HCEC 1CT (cell line): Measurements from ENCODE around the gene RBL2.
"Not testable (repeated sequence)": the region's sequence is repeated elsewhere in the genome, so short reads cannot be mapped to it uniquely, and the experiment has no call there.

ENCODE experiments used
- DNase-seq: peaks from one replicate; pipeline ENCODE4 v3.0.0-alpha.2; 2017

Gene RBL2

DNA sequence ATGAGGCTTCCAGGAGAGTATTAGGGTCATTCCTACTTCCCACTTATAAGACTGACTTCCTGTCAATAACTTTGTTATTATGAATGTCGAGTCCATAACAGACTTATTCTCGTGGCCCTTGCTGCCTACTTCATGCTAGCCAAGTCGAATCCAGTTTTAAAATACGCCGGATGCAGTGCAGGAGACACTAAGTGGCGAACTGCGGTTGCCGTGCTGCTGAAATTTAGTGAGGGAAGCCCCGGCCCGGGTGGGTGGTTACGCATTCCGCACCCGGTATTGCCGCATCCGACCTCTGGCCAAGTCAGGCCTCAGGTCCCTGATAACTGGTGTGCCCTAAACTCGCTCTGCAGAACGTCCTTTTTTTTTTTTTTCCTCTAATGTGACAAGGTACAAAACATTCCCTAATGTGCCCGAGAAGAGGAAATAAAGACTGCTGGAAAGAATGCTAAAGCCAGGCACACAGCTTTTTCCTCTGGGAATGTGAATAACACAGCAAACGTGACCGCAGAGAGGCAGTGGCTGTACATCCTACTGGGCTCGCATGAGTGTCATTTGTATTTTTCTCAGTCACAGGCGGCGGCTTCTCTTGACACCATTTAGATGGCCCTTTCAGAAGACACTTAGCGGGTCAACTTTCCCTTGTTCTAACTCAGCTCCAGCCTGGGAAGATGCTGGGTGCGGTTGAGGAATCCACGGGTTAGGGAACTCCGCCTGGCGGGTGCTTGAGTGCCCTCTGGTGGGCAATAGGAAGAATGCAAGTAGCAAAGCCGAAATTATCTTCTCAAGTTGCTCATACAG lies 75.8 kb downstream of the RBL2 start:
- DNase-seq, result peak; percentile 65

DNA sequence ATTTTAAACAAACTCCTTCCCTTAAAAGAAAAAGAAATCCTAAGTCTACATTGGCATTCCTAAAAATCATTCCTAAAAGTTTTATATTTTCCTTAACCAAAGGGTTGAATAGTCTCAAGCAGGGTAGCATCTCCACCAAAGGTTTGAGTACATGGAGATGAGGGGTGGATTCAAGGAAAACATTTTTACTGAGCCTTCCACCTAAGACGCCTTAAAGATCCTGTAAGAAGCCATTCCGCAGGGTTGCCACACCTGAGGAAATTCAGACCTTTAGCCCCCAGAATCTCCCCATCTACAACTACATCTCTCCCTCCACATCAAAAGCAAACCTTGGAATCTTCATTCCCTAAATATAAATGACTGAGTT lies 76.4 kb downstream of the RBL2 start:
- no peak for DNase-seq

- no peak for DNase-seq
Observed at GRCh38 chr16:53511084-53511402, 76.8 kb downstream of the RBL2 start.

GRCh38 chr16:53511403-53512280 lies 77.4 kb downstream of the RBL2 start:
- DNase-seq, result no peak

DNA sequence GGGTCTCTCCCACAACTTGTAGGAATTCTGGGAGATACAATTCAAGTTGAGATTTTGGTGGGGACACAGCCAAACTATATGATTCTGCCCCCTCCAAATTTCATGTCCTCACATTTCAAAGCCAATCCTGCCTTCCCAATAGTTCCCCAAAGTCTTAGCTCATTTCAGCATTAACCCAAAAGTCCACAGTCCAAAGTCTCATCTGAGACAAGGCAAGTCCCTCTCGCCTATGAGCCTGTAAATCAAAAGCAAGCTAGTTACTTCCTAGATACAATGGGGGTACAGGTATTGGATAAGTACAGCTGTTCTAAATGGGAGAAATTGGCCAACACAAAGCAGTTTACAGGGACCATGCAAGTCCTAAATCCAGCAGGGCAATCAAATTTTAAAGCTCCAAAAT lies 78.5 kb downstream of the RBL2 start:
- DNase-seq, result not testable (repeated sequence)

- DNase-seq, result no peak
Observed at GRCh38 chr16:53515259-53515658, 81.0 kb downstream of the RBL2 start.

DNA sequence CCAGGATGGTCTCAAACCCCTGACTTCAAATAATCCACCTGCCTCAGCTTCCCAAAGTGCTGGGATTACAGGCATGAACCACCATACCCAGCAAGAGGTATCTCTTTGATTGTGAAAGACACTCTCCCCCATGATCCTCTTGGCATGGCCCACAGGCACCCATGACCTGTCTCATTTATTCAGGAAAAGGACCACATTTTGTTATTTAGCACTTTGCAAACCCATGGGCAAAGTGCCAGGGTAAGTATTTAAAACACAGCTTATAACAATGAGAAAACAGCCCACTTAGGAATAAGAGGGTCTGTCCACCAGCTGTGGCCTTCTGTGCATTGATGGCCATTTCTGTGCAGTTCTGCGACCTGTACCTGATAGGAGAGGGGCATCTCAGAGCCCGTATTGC lies 81.5 kb downstream of the RBL2 start:
- DNase-seq, result no peak

- DNase-seq, result no peak
Observed at GRCh38 chr16:53517851-53518250, 83.6 kb downstream of the RBL2 start.

GRCh38 chr16:53518550-53519416 lies 84.5 kb downstream of the RBL2 start:
- DNase-seq, result no peak

DNA sequence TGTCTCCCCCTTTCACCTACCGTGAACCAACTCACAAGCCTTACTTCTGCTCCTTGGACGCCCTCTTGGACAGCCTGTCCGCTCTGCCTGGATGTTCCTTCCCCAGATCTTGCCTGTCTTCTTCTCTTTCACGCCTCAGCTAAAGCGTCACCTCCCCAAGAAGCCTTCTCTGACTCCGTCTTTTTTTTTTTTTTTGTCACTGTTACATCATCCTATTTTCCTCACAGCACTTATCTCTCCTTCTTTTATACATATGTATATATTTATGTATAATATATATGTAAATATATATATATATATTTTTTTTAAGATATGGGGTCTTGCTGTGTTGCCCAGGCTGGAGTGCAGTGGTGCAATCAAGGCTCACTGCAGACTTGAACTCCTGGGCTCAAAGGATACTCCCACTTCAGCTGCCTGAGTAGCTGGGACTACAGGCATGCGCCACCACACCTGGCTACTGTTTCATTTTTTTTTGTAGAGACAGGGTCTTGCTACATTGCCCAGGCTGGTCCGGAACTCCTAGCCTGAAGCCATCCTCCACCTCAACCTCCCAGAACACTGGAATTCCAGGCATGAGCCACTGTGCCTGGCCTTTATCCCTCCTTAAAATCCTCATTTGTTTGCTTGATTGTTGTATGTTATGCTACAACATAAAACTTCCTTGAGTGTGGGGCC lies 85.3 kb downstream of the RBL2 start:
- DNase-seq, result no peak

- no peak for DNase-seq
Observed at GRCh38 chr16:53523126-53523804, 89.0 kb downstream of the RBL2 start.

- no peak for DNase-seq
Observed at GRCh38 chr16:53523971-53524548, 89.8 kb downstream of the RBL2 start.

GRCh38 chr16:53528797-53529196 lies 94.5 kb downstream of the RBL2 start:
- DNase-seq, result no peak

DNA sequence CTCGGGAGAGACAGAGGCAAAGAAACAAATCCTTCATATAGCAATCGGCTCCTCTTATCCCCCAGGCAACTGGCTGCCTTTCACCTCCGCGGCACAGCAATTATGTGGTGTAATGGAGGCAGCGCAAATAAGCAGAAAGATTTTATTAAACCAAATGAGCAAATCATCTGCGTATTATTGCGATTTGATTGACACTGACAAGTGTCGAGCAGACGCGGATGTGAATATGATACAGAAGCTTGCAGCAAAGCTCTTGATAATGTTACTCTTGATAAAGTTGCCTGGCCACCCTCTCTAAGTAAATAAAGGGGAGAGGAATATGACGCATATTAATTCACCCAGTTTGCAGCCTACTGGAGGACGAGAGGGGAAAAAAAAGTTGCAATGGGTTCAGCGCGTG lies 95.2 kb downstream of the RBL2 start:
- no peak for DNase-seq

DNA sequence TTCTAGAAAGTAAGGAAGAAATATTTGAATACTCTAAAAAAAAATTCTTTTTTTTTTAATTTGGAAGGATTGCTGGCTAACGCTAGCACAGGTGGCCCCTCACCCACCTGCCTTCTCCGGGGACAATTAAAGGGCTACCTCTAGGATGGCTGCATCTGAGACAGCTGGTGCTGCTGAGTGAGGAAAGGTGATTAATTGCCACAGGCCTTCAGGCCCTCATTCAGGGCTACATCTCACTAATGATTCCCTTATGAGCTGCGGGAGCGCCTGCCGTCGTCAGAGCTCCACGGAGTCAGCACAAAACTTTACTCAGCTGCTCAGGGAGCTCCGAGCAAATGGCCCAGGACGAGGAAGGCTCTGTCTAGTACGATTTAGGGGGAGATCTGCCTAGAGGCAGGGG lies 95.8 kb downstream of the RBL2 start:
- no peak for DNase-seq

DNA sequence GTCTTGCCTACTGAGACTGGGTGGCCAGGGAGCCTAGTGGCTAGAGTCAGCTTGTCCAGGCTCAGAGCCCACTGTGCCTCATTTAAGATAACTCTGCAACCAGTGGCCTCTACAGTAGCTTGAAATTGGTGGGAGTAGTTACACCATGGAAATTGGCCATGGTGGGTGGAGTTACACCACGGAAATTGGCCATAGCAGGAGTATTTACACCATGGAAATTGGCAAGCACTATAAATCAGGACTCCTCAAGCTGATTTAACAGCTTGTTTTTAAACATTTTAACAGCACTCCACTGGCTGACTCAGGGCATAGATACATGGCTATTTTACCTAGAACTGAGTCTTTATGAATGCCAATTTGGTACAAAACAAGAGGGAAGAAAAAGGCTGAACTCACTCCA lies 96.5 kb downstream of the RBL2 start:
- no peak for DNase-seq

DNA sequence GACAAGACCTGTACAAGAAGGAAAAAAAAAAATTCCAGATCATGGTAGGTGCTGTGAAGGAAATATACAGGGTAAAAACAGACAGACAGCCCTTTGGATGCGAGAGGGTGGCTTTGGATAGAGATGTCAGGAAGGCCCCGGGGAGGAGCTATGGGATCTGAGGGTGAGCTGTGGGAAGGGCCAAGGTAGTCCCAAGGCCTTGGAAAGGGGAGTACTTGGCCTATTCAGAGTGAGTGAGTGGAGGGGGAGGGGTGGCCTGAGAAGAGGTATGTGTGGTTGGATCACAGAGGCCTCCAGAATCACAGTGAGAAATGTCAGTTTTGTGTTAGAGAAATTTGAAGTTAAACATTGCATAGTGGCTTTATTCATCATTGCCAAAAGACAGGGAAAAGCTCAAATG lies 99.9 kb downstream of the RBL2 start:
- no peak for DNase-seq

GRCh38 chr16:53537626-53538025 lies 103.4 kb downstream of the RBL2 start:
- no peak for DNase-seq

- DNase-seq, result not testable (repeated sequence)
Observed at GRCh38 chr16:53539346-53539745, 105.1 kb downstream of the RBL2 start.

DNA sequence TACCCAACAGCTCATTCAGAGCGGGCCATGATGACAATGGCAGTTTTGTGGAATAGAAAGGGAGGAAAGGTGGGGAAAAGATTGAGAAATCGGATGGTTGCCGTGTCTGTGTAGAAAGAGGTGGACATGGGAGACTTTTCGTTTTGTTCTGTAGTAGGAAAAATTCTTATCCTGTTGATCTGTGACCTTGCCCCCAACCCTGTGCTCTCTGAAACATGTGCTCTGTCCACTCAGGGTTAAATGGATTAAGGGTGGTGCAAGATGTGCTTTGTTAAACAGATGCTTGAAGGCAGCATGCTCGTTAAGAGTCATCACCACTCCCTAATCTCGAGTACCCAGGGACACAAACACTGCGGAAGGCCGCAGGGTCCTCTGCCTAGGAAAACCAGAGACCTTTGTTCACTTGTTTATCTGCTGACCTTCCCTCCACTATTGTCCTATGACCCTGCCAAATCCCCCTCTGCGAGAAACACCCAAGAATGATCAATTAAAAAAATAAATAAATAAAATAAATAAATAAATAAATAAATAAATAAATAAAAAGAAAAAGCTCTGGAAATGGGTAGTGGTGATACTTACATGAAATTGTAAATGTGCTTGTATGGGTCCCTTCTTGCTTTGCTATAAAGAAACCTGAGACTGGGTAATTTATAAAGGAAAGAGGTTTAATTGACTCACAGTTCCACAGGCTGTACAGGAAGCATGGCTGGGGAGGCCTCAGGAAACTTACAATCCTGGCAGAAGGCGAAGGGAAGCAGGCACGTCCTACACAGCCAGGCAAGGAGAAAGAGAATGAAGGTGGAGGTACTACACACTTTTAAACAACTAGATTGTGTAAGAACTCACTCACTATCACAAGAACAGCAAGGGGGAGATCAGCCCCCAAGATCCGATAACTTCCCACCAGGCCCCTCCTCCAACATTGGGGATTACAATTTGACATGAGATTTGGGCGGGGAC lies 105.8 kb downstream of the RBL2 start:
- not testable (repeated sequence) for DNase-seq
